GM21717 (cell line): ENCODE results near the gene CCNYL1.

Experiments
- ATAC-seq: cut with Tn5 transposase; IDR thresholded peaks from one replicate; pipeline ENCODE4 v1.9.1; 2021; ENCODE audit warnings: mild to moderate bottlenecking, moderate library complexity; ENCODE audit not compliant: unreplicated experiment

Gene CCNYL1

GRCh38 chr2:207787017-207787416 is 75.6 kb downstream of the CCNYL1 start:
- no peak for ATAC-seq

DNA sequence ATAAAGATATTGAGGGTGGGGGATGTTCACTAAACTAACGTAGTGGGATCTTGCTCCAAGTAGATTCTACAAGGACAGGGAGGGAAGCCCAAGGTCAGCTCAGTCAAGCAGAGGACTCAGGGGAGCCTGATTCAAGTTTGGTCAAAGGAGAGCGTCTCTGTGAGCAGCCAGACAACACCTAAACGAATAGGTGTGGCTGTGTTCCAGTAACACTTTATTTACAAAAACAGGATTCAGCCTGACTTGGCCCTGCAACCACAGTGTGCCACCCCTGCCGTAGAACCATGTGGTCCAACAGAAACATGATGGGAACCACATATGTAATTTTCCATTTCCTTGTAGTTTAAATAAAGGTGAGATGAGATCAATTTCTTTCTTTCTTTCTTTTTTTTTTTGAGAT is 76.4 kb downstream of the CCNYL1 start:
- no peak for ATAC-seq

- ATAC-seq = no peak
Observed at GRCh38 chr2:207790898-207791297, 79.5 kb downstream of the CCNYL1 start.

DNA sequence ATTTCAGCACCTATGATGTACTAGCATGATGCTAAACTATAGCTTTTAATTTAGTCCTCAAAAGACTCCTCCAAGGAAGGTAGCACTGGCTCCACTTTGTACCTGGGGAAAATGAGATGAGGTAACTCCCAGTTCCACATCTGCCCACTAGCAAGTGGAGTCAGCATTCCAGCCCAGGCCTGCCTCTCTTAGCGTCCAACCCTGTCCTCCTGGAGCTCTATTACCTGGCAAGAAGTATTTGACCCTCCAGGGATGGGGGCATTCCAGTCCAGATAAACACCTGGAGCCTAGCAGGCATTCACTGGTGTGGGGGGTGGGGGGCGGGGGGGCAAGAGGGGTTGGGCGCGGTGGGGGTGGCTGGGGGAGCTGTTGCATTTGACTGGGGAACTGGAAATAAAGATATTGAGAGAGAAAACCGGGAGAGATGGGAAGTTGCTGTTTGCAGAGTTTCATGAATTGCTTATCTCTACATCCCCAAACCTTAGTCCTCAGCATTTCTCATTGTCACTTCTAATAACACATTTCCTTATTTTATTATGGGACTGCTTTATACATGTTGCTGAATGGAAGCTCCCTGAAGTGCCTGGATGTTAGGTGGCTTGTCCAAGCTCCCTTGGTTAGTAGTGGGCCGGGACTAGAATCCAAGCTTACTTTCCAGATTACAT is 80.3 kb downstream of the CCNYL1 start:
- ATAC-seq = no peak

GRCh38 chr2:207792244-207792785 is 80.9 kb downstream of the CCNYL1 start:
- ATAC-seq = no peak

- no peak for ATAC-seq
Observed at GRCh38 chr2:207796585-207797350, 85.3 kb downstream of the CCNYL1 start.

DNA sequence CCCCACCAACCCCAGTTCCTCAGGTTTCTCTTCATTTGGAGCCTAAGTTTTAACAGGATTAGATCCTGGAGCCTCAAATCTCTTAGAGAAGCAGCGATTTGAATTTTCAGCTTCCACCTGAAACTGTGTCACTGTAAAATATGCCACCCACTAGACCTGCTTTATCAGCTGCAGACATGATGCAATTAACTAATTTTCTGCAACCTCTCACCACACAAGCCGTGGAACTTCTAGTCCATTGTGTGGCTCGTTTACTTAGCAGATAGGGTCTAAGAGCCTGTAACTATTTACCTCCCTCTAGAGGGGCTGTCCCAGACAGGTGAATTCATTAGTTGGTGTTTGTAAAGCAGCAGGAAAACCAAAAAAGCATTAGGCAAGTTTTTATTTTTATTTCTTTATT is 89.8 kb downstream of the CCNYL1 start:
- no peak for ATAC-seq

GRCh38 chr2:207802650-207803049 is 91.2 kb downstream of the CCNYL1 start:
- no peak for ATAC-seq
